Esophagus muscularis mucosa (tissue), 4 donors: ENCODE measurements around the gene SCAMP2. TPM values are rescaled to one million over a fixed set of nuclear protein-coding genes. Genes with fewer than 3 reads are reported as not detected.
"Not testable (repeated sequence)": the region's sequence is repeated elsewhere in the genome, so short reads cannot be mapped to it uniquely, and the experiment has no call there.

Source experiments
- DNase-seq: peaks from one replicate; pipeline ENCODE4 v3.0.0-alpha.2; 2017; ENCODE audit errors: extremely low spot score
- H3K27ac ChIP-seq, 4 donors: fragments of 200-600 bp; sonication (generic); replicated peaks in 1 of 4; 1 replicate in 3 of 4; 2 replicates in 1 of 4; pipeline ENCODE4 v1.5.1; 2016 to 2019; ENCODE audit warnings: mild to moderate bottlenecking in 1 of 4
- H3K27me3 ChIP-seq, 4 donors: fragments of 200-600 bp; sonication (generic); one replicate each; pipeline versions ENCODE4 v1.5.1 to v1.6.0; 2016 to 2019
- H3K36me3 ChIP-seq, 4 donors: fragments of 200-600 bp; sonication (generic); one replicate each; pipeline ENCODE4 v1.5.1; 2016 to 2019
- H3K4me1 ChIP-seq, 4 donors: fragments of 200-600 bp; sonication (generic); one replicate each; pipeline ENCODE4 v1.5.1; 2016 to 2019
- H3K4me3 ChIP-seq, 4 donors: fragments of 200-600 bp; sonication (generic); 1 replicate in 2 of 4; 2 replicates in 2 of 4; pipeline ENCODE4 v1.5.1; 2016 to 2019; ENCODE audit warnings: mild to moderate bottlenecking in 4 of 4, moderate library complexity in 1 of 4
- H3K9me3 ChIP-seq, 4 donors: fragments of 200-600 bp; sonication (generic); 1 replicate in 3 of 4; 2 replicates in 1 of 4; pipeline ENCODE4 v1.5.1; 2016 to 2019
- EP300 ChIP-seq: sonication (generic); formaldehyde crosslinking; IDR thresholded peaks from one replicate; pipeline ENCODE4 v1.6.1; 2017; ENCODE audit warnings: antibody characterized with exemption
- POLR2A ChIP-seq: fragments of 450-650 bp; IDR thresholded peaks from one replicate; pipeline ENCODE4 v1.6.1; 2017; ENCODE audit warnings: antibody characterized with exemption, moderate library complexity, mild to moderate bottlenecking, low read depth
- POLR2AphosphoS5 ChIP-seq, 2 donors: sonication (generic); formaldehyde crosslinking; IDR thresholded peaks; one replicate each; pipeline ENCODE4 v1.6.1; 2017; ENCODE audit warnings: antibody characterized with exemption in 2 of 2
- WGBS: methylation state at CpG from one replicate; pipeline ENCODE4 v1.1.5; 2018; 5-methylcytosine and 5-hydroxymethylcytosine counted together
- intact Hi-C: fragments of 100-400 bp; cut with DNase I; formaldehyde crosslinking; loops from one replicate; pipeline ENCODE4 v1.15.1; 2023
- total RNA-seq, 4 donors: library from RNA; depleted of rRNA; stranded (reverse); fragments of >200 nt; gene quantifications; one replicate each; pipeline versions ENCODE4 v1.1.0 to v1.2.1, GENCODE V29; 2016
- TF ChIP-seq, protein P1 (sequence below), 3 experiments: fragments of 200-600 bp in 2 of 3; fragments of 450-650 bp in 1 of 3; sonication (generic) in 2 of 3; IDR thresholded peaks; one replicate each; pipeline ENCODE4 v1.5.1; 2017 to 2019; ENCODE audit warnings: antibody characterized with exemption in 3 of 3, mild to moderate bottlenecking in 2 of 3, moderate library complexity in 1 of 3

The SCAMP2 gene
- total RNA-seq, 4 donors from 2014 or later = 57.3 to 125 (median 94.9) TPM

DNA sequence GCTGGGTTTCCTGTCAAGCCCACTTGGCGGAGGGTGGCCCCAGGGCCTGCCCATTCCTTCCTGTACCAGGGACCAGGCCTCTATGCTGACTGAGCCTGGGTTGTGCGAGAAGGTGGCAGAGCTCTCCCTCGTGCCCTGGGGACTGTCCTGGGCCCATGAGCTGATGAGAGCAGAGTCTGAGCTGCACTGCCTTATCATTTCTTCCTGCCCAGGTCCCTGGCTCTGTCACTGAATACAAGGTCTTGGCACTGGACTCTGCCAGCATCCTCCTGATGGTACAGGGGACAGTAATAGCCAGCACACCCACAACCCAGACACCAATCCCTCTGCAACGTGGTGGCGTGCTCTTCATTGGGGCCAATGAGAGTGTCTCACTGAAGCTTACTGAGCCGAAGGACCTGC lies 24.1 kb upstream of the SCAMP2 start:
- WGBS = 76% methylated on average over 5 of the region's 6 CpGs
- Histone ChIP-seq H3K27ac (no peak overlapping the region), H3K27me3 (no peaks in the 10 kb centered on the region), H3K9me3 (peaks cover 0 to 4% (median 0%) of the 10 kb centered on the region in 4 donors), H3K4me1 (peaks cover 11 to 14% (median 13%) of the 10 kb centered on the region in 4 donors), H3K36me3 (peaks cover 0 to 90% (median 55%) of the 10 kb centered on the region in 4 donors), H3K4me3 (no peak overlapping the region)
- no peak for DNase-seq
- intact Hi-C loops = no loop called here
- TF ChIP-seq POLR2A (no peak), EP300 (no peak), POLR2AphosphoS5 (IDR thresholded peaks at IDR 0.05) (no peak)
- TF ChIP-seq, protein P1, sequence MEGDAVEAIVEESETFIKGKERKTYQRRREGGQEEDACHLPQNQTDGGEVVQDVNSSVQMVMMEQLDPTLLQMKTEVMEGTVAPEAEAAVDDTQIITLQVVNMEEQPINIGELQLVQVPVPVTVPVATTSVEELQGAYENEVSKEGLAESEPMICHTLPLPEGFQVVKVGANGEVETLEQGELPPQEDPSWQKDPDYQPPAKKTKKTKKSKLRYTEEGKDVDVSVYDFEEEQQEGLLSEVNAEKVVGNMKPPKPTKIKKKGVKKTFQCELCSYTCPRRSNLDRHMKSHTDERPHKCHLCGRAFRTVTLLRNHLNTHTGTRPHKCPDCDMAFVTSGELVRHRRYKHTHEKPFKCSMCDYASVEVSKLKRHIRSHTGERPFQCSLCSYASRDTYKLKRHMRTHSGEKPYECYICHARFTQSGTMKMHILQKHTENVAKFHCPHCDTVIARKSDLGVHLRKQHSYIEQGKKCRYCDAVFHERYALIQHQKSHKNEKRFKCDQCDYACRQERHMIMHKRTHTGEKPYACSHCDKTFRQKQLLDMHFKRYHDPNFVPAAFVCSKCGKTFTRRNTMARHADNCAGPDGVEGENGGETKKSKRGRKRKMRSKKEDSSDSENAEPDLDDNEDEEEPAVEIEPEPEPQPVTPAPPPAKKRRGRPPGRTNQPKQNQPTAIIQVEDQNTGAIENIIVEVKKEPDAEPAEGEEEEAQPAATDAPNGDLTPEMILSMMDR (IDR thresholded peaks at IDR 0.05) = no peak

DNA sequence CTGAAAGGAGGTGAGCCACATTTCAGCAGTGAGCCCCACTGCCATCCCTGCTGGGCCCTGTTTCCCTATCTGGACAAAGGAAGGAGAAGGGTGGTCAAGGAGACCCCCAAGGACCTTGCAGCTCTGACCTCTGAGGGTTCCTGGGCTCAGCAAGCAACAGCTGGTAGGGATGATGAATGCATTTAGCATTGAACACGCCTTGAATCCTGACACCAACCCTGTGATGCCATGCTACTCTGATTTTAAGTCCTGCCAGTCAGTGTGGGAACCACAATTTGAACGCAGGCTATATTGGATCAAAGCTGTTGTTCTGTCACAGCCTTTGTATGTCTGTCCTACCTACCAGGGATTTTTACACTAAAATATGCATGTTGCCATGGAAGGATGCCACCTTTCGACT lies 23.2 kb upstream of the SCAMP2 start:
- TF ChIP-seq POLR2A (no peak), POLR2AphosphoS5 (IDR thresholded peaks at IDR 0.05) (no peak)
- WGBS = 63% methylated on average over 1 of the region's 3 CpGs
- intact Hi-C loops = no loop called here
- Histone ChIP-seq H3K27me3 (no peaks in the 10 kb centered on the region), H3K4me1 (peaks cover 4 to 11% (median 4%) of the 10 kb centered on the region in 4 donors), H3K27ac (no peak overlapping the region), H3K36me3 (peaks cover 0 to 90% (median 54%) of the 10 kb centered on the region in 4 donors), H3K4me3 (no peak overlapping the region), H3K9me3 (peaks cover 0 to 4% (median 0%) of the 10 kb centered on the region in 4 donors)
- DNase-seq = no peak

DNA sequence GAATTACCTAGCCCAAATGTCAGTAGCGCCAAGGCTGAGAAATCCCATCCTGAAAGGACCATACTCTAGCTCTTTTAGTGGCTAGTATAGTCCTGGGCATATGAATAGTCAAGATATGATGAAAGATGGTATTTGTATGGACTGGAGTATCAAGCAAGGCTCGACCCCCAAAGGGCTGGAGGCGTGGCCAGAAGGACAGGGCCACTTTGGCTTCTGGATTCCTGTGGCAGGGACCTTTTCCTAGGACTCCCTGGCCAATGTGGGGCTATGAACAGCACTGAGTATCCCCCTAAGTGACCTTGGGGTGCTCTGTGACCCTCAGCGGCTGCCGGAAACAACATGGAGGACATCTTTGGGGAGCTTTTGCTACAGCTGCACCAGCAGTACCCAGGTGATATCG lies 22.7 kb upstream of the SCAMP2 start:
- DNase-seq = no peak
- Histone ChIP-seq H3K36me3 (peaks cover 0 to 87% (median 50%) of the 10 kb centered on the region in 4 donors), H3K4me3 (no peak overlapping the region), H3K27ac (no peak overlapping the region), H3K4me1 (peaks cover 2 to 12% (median 4%) of the 10 kb centered on the region in 4 donors), H3K9me3 (peaks cover 0 to 4% (median 0%) of the 10 kb centered on the region in 4 donors), H3K27me3 (no peaks in the 10 kb centered on the region)
- intact Hi-C loops = no loop called here
- WGBS = 98% methylated on average over 6 of the region's 6 CpGs
- TF ChIP-seq EP300 = no peak
- TF ChIP-seq, protein P1 (IDR thresholded peaks at IDR 0.05) = no peak
- TF ChIP-seq POLR2A = no peak
- no peak for TF ChIP-seq POLR2AphosphoS5 (IDR thresholded peaks at IDR 0.05)

DNA sequence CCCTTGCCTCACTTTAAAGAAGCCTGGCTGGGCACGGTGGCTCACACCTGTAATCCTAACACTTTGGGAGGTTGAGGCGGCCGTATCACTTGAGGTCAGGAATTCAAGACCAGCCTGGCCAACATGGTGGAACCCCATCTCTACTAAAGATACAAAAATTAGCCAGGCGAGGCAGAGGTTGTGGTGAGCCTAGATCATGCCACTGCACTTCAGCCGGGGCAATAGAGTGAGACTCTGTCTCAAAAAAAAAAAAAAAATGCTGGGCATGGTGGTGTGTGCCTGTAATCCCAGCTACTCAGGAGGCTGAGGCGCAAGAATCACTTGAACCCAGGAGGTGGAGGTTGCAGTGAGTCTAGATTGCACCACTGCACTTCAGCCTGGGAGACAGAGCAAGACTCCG lies 21.2 kb upstream of the SCAMP2 start:
- Histone ChIP-seq H3K36me3 (peaks cover 0 to 73% (median 37%) of the 10 kb centered on the region in 4 donors), H3K4me1 (peaks cover 12 to 18% (median 14%) of the 10 kb centered on the region in 4 donors)
- intact Hi-C loops, H3K27me3 ChIP-seq, H3K27ac ChIP-seq, DNase-seq, H3K4me3 ChIP-seq, H3K9me3 ChIP-seq: not testable (repeated sequence)
- WGBS = 96% methylated on average over 7 of the region's 7 CpGs

DNA sequence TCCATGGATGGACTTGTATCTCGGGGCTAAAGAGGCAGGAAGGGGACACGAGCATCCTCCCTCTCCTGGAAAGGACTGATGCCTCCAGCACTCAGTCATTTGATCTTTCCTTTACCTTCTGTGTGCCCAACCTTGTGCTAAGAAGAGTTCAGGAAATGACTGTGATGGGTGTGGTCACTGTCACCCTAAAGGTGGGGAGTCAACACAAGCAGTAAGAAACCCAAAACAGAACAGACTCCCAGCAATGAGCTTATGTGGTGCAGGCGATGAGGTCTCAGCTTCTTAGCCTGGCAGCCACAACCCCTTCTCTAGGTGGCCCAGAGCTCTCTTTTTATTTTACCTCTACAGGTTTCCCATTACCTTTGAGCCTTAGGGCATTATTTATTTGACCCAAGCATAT lies 20.5 kb upstream of the SCAMP2 start:
- DNase-seq = no peak
- 74% methylated on average over 3 of the region's 3 CpGs for WGBS
- Histone ChIP-seq H3K27me3 (no peaks in the 10 kb centered on the region), H3K4me3 (no peak overlapping the region), H3K27ac (no peak overlapping the region), H3K36me3 (peaks cover 0 to 65% (median 29%) of the 10 kb centered on the region in 4 donors), H3K4me1 (peaks cover 20 to 22% (median 22%) of the 10 kb centered on the region in 4 donors), H3K9me3 (no peaks in the 10 kb centered on the region)
- TF ChIP-seq POLR2A = no peak
- TF ChIP-seq, protein P1 (IDR thresholded peaks at IDR 0.05) = no peak
- no peak for TF ChIP-seq EP300
- intact Hi-C loops = no loop called here

DNA sequence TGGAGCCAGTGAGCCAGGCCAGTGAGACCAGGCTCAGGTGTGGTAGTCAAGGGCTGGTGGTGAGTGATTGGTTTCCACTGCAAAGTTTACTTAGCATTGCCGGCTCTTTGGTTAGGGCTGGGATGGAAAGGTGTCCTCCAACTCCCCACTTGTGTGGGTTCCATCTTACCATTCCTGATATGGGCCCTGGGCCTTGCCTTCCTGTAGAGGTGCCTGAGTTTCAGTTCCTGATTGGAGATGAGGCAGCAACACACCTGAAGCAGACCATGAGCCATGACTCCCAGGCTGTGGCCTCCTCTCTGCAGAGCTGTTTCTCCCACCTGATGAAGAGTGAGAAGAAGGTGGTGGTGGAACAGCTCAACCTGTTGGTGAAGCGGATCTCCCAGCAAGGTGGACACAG lies 19.8 kb upstream of the SCAMP2 start:
- Histone ChIP-seq H3K27me3 (no peaks in the 10 kb centered on the region), H3K4me1 (peaks cover 21 to 24% (median 22%) of the 10 kb centered on the region in 4 donors), H3K27ac (no peak overlapping the region), H3K36me3 (peaks cover 0 to 58% (median 26%) of the 10 kb centered on the region in 4 donors), H3K9me3 (no peaks in the 10 kb centered on the region), H3K4me3 (no peak overlapping the region)
- 92% methylated on average over 2 of the region's 2 CpGs for WGBS
- intact Hi-C loops = no loop called here
- DNase-seq = no peak
- TF ChIP-seq EP300 = no peak
- TF ChIP-seq POLR2AphosphoS5 (IDR thresholded peaks at IDR 0.05) = no peak
- TF ChIP-seq POLR2A = no peak
- TF ChIP-seq, protein P1 (IDR thresholded peaks at IDR 0.05) = no peak
